Thoracic aorta (tissue), 2 donors: Measurements from ENCODE around the gene NRCAM. TPM values are rescaled to one million over a fixed set of nuclear protein-coding genes. Genes with fewer than 3 reads are reported as not detected.

Source experiments
- ATAC-seq: fragments of 150-250 bp; one replicate; pipeline ENCODE4 v1.8.0; 2017; ENCODE audit warnings: low read depth; ENCODE audit not compliant: insufficient number of reproducible peaks, low FRiP score
- DNase-seq: peaks from one replicate; pipeline ENCODE4 v3.0.0-alpha.2; 2020; ENCODE audit warnings: low spot score
- H3K27ac ChIP-seq, 2 donors: fragments of 200-600 bp; sonication (generic); 1 replicate in 1 of 2; 2 replicates in 1 of 2; pipeline ENCODE4 v1.5.1; 2016; ENCODE audit warnings: mild to moderate bottlenecking in 2 of 2, moderate library complexity in 2 of 2
- H3K27me3 ChIP-seq: fragments of 200-600 bp; sonication (generic); replicated peaks from 2 replicates; pipeline ENCODE4 v1.6.0; 2016; ENCODE audit warnings: mild to moderate bottlenecking; ENCODE audit not compliant: insufficient read depth
- H3K36me3 ChIP-seq: fragments of 200-600 bp; sonication (generic); one replicate; pipeline ENCODE4 v1.5.1; 2016
- H3K4me1 ChIP-seq, 2 donors: fragments of 200-600 bp; sonication (generic); 1 replicate in 1 of 2; 2 replicates in 1 of 2; pipeline versions ENCODE4 v1.5.1 to v1.6.0; 2016; ENCODE audit warnings: low read depth in 2 of 2, mild to moderate bottlenecking in 1 of 2; ENCODE audit not compliant: control insufficient read depth in 1 of 2
- H3K4me3 ChIP-seq: fragments of 200-600 bp; sonication (generic); 2 replicates; pipeline ENCODE4 v1.5.1; 2016; ENCODE audit warnings: mild to moderate bottlenecking
- H3K9me3 ChIP-seq: fragments of 200-600 bp; sonication (generic); 2 replicates; pipeline ENCODE4 v1.5.1; 2016
- CTCF ChIP-seq: fragments of 200-600 bp; sonication (generic); IDR thresholded peaks from one replicate; pipeline ENCODE4 v1.5.1; 2019; ENCODE audit warnings: antibody characterized with exemption
- total RNA-seq, 2 donors: library from RNA; depleted of rRNA; stranded (reverse); fragments of >200 nt; gene quantifications; one replicate each; pipeline versions ENCODE4 v1.1.0 to v1.2.3, GENCODE V29; 2016

NRCAM gene
- total RNA-seq, 2 donors from 2014 or later, result 2.4 to 3.3 TPM

DNA sequence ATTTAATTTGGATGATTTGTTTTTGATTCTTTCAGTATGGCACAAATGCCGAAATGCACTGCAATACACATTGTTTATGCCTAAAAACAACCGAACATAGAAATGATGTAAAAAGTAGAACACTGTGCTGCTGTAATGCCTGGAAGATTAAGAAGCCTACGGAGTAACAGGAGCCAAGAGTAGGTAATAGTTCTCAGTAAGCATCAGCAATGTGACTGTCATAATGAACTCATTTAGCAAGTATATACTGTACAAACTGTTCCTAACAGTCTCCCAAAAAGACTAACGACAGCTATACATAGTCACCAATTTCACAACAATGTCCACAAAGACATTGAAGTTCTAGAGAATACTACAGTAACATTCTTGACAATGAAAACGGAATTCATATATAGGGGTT lies 307.1 kb downstream of the NRCAM start:
- H3K36me3 ChIP-seq, result no peaks in the 10 kb centered on the region
- ATAC-seq, result no peak
- H3K27me3 ChIP-seq, result no peaks in the 10 kb centered on the region
- H3K4me3 ChIP-seq, result no peak overlapping the region
- H3K4me1 ChIP-seq, result peaks cover 0 to 3% of the 10 kb centered on the region in 2 donors
- no peak for TF ChIP-seq CTCF
- H3K9me3 ChIP-seq, result no peaks in the 10 kb centered on the region
- no peak overlapping the region for H3K27ac ChIP-seq
- DNase-seq, result no peak

GRCh38 chr7:108147031-108147563 lies 309.1 kb downstream of the NRCAM start:
- DNase-seq, result no peak
- Histone ChIP-seq H3K9me3 (no peaks in the 10 kb centered on the region), H3K4me1 (peaks cover 0 to 3% of the 10 kb centered on the region in 2 donors), H3K4me3 (no peak overlapping the region), H3K36me3 (no peaks in the 10 kb centered on the region), H3K27ac (no peak overlapping the region), H3K27me3 (no peaks in the 10 kb centered on the region)
- TF ChIP-seq CTCF, result no peak
- ATAC-seq, result no peak

DNA sequence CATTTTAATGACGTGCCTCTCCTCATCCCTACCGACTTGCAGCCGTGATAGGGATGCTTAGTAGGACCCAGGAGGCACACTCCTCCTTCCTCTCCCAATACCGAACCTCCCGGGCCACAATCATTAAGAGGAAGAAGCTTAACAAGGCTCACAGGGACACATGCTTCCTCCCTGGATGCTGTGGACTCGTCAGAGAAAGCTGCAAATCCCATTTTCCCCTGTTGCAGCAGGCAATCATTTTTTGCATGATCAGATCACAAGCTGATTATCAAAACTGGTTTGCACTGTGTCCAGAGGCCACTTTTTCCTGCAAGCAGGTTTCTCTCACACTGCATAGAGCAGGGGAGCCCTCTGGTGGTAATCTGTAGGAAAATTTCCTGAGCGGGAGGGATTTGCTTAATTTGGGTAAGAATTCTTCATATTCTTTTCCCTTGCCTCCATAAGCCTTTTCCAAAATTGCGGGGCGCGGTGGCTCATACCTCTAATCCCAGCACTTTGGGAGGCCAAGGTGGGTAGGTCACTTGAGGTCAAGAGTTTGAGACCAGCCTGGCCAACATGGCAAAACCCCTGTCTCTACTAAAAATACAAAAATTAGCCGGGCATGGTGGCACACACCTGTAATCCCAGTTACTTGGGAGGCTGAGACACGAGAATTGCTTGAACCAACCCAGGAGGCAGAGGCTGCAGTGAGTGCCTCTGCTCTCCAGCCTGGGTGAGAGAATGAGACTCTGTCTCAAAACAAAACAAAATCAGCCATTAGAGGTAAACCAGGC lies 310.0 kb downstream of the NRCAM start:
- peak overlapping the region; percentile 46 for H3K4me3 ChIP-seq

DNA sequence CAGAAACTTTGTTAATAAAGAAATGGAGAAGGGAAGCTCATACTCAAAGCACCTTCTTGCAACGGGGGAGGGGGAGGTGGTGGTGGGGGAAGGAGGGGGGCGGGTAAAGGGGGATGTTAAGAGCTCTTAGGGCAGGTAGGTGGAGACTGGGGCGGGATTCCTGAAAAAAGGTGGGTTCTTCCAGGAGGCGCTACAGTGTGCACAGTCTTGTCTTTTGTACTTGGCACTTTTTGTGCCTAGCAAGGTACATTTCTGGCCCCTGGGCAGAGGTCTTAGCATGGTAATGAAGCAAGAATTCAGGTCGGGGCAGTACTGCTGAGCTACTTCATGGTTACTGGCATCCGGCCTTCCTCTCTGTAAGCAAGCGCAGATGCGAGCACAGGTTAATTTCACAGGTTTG lies 310.8 kb downstream of the NRCAM start:
- Histone ChIP-seq H3K27me3 (no peaks in the 10 kb centered on the region), H3K4me1 (peaks cover 0 to 3% of the 10 kb centered on the region in 2 donors), H3K36me3 (no peaks in the 10 kb centered on the region), H3K27ac (no peak overlapping the region), H3K9me3 (no peaks in the 10 kb centered on the region), H3K4me3 (no peak overlapping the region)
- ATAC-seq (no peak), DNase-seq (no peak)
- TF ChIP-seq CTCF, result no peak

More for the DNA sequence above, 310.0 kb downstream of the NRCAM start:
- Histone ChIP-seq H3K27me3 (no peaks in the 10 kb centered on the region), H3K27ac (no peak overlapping the region), H3K36me3 (no peaks in the 10 kb centered on the region), H3K4me1 (peaks cover 0 to 3% of the 10 kb centered on the region in 2 donors), H3K9me3 (no peaks in the 10 kb centered on the region)
- DNase-seq (peak; percentile 2), ATAC-seq (no peak)
- peak; percentile 88 for TF ChIP-seq CTCF

GRCh38 chr7:108144931-108145330 lies 311.3 kb downstream of the NRCAM start:
- Histone ChIP-seq H3K4me1 (peaks cover 0 to 3% of the 10 kb centered on the region in 2 donors), H3K27me3 (no peaks in the 10 kb centered on the region), H3K36me3 (no peaks in the 10 kb centered on the region), H3K4me3 (no peak overlapping the region), H3K27ac (no peak overlapping the region), H3K9me3 (no peaks in the 10 kb centered on the region)
- DNase-seq (no peak), ATAC-seq (no peak)
- TF ChIP-seq CTCF, result no peak
